ENCODE data around the gene STXBP3.

GRCh38 chr1:108791790-108792189 lies 45.3 kb downstream of the STXBP3 start:
- no peak for TF ChIP-seq POLR2A (IDR thresholded peaks at IDR 0.05; ENCODE audit: control extremely low read depth in 1 of 2, low read depth in 2 of 2, low read length in 2 of 2)
- TF ChIP-seq RAD21 (IDR thresholded peaks at IDR 0.05 in 1 of 2, conservative IDR thresholded peaks at IDR 0.05 in 1 of 2; ENCODE audit: low read depth in 2 of 2, low read length in 2 of 2) = no peak
- no peak for TF ChIP-seq TBP (IDR thresholded peaks at IDR 0.05; ENCODE audit: low read depth, low read length)
- TF ChIP-seq NRF1 (IDR thresholded peaks at IDR 0.05; ENCODE audit: low read depth, low read length) = no peak
- no peak for TF ChIP-seq CTCF (IDR thresholded peaks at IDR 0.05; ENCODE audit: control extremely low read depth in 1 of 3, insufficient read depth in 1 of 3, low read depth in 1 of 3, low read length in 3 of 3)
- no peak for TF ChIP-seq ASH2L (IDR thresholded peaks at IDR 0.05; ENCODE audit: low read length)
- no peak for TF ChIP-seq RXRA (IDR thresholded peaks at IDR 0.05; ENCODE audit: insufficient read depth, low read depth, low read length)
- TF ChIP-seq BCL11A (IDR thresholded peaks at IDR 0.05; ENCODE audit: low read depth in 2 of 2, low read length in 2 of 2) = no peak
- TF ChIP-seq POLR2AphosphoS5 (IDR thresholded peaks at IDR 0.05; ENCODE audit: low read depth, low read length) = no peak
- TF ChIP-seq GABPA (IDR thresholded peaks at IDR 0.05; ENCODE audit: borderline replicate concordance, insufficient read depth, low read length) = no peak
